Hepatocyte (in vitro differentiated cells): Measurements from ENCODE around the gene MYH6. TPM values are rescaled to one million over a fixed set of nuclear protein-coding genes. Genes with fewer than 3 reads are reported as not detected.

Source experiments
- DNase-seq: peaks from one replicate; pipeline ENCODE4 v3.0.0-alpha.2; 2016; ENCODE audit warnings: low spot score
- H2AFZ ChIP-seq: fragments of 200-600 bp; sonication (generic); 2 replicates; pipeline ENCODE4 v1.6.0; 2016; ENCODE audit warnings: antibody characterized with exemption, mild to moderate bottlenecking
- H3K27ac ChIP-seq: fragments of 200-600 bp; sonication (generic); 2 replicates; pipeline ENCODE4 v1.5.1; 2016; ENCODE audit warnings: mild to moderate bottlenecking
- H3K27me3 ChIP-seq: fragments of 200-600 bp; sonication (generic); 2 replicates; pipeline ENCODE4 v1.6.1; 2016
- H3K36me3 ChIP-seq: fragments of 200-600 bp; sonication (generic); replicated peaks from 2 replicates; pipeline ENCODE4 v1.5.1; 2016; ENCODE audit warnings: low read depth; ENCODE audit not compliant: insufficient read depth
- H3K4me1 ChIP-seq: fragments of 200-600 bp; sonication (generic); 2 replicates; pipeline ENCODE4 v1.5.1; 2016; ENCODE audit warnings: mild to moderate bottlenecking, moderate library complexity; ENCODE audit not compliant: insufficient read depth
- H3K4me2 ChIP-seq: fragments of 200-600 bp; sonication (generic); 2 replicates; pipeline ENCODE4 v1.6.0; 2016
- H3K4me3 ChIP-seq: fragments of 200-600 bp; sonication (generic); 2 replicates; pipeline ENCODE4 v1.5.1; 2016; ENCODE audit warnings: mild to moderate bottlenecking
- H3K79me2 ChIP-seq: fragments of 200-600 bp; sonication (generic); 2 replicates; pipeline ENCODE4 v1.6.0; 2017; ENCODE audit warnings: mild to moderate bottlenecking
- H3K9me2 ChIP-seq: fragments of 200-600 bp; sonication (generic); replicated peaks from 2 replicates; pipeline ENCODE4 v1.6.0; 2017; ENCODE audit warnings: mild to moderate bottlenecking; ENCODE audit not compliant: insufficient read depth
- H3K9me3 ChIP-seq: fragments of 200-600 bp; sonication (generic); 2 replicates; pipeline ENCODE4 v1.5.1; 2016; ENCODE audit warnings: low read depth, mild to moderate bottlenecking
- H4K20me1 ChIP-seq: fragments of 200-600 bp; sonication (generic); 2 replicates; pipeline ENCODE4 v1.6.0; 2016; ENCODE audit warnings: mild to moderate bottlenecking; ENCODE audit not compliant: insufficient read depth, poor library complexity, severe bottlenecking
- CTCF ChIP-seq: fragments of 200-600 bp; sonication (generic); IDR thresholded peaks from 2 replicates; pipeline ENCODE4 v1.5.1; 2016; ENCODE audit warnings: antibody characterized with exemption, mild to moderate bottlenecking; ENCODE audit not compliant: poor library complexity
- EZH2 ChIP-seq: fragments of 200-600 bp; sonication (generic); IDR thresholded peaks from 2 replicates; pipeline ENCODE4 v1.6.1; 2016; ENCODE audit warnings: antibody characterized with exemption, mild to moderate bottlenecking, borderline replicate concordance
- EZH2phosphoT487 ChIP-seq: fragments of 200-600 bp; sonication (generic); IDR thresholded peaks from one replicate; pipeline ENCODE4 v1.6.1; 2018; ENCODE audit warnings: antibody characterized with exemption, mild to moderate bottlenecking, low read depth, moderate library complexity; ENCODE audit not compliant: unreplicated experiment, severe bottlenecking
- WGBS: methylation state at CpG from one replicate; pipeline ENCODE4 v1.1.6; 2016; ENCODE audit warnings: low lambda C conversion rate; ENCODE audit errors: missing lambda C conversion rate; 5-methylcytosine and 5-hydroxymethylcytosine counted together
- polyA plus RNA-seq: library from polyadenylated mRNA; unstranded; fragments of >200 nt; fragmentation: Nextera tagmentation; extraction: Ambion mirVana; gene quantifications from 2 replicates; pipeline ENCODE4 v1.2.1, GENCODE V29; 2016
- total RNA-seq: library from RNA; depleted of rRNA; stranded (reverse); fragments of >200 nt; gene quantifications from 2 replicates; pipeline ENCODE4 v1.2.3, GENCODE V29; 2014

Gene MYH6
- total and polyA plus RNA-seq, 2 experiments from 2014 or later: 0.97 TPM; not detected in 1

GRCh38 chr14:23399136-23399535 is 8.9 kb downstream of the MYH6 start:
- no peak overlapping the region for H3K27ac ChIP-seq
- 87% methylated on average over 3 of the region's 3 CpGs for WGBS

GRCh38 chr14:23398348-23398747 is 9.7 kb downstream of the MYH6 start:
- no peaks in the 10 kb centered on the region for H3K36me3 ChIP-seq
- no peaks in the 10 kb centered on the region for H3K9me2 ChIP-seq
- H3K79me2 ChIP-seq: no peaks in the 10 kb centered on the region
- H3K27me3 ChIP-seq: no peaks in the 10 kb centered on the region
- H3K9me3 ChIP-seq: no peaks in the 10 kb centered on the region
- TF ChIP-seq EZH2 (no peak), EZH2phosphoT487 (no peak), CTCF (no peak)
- no peak overlapping the region for H3K27ac ChIP-seq
- no peak overlapping the region for H2AFZ ChIP-seq
- no peaks in the 10 kb centered on the region for H4K20me1 ChIP-seq
- no peak overlapping the region for H3K4me3 ChIP-seq
- H3K4me2 ChIP-seq: no peak overlapping the region
- DNase-seq: no peak
- 93% methylated on average over 4 of the region's 4 CpGs for WGBS
- H3K4me1 ChIP-seq: no peaks in the 10 kb centered on the region

More at GRCh38 chr14:23399136-23399535, 8.9 kb downstream of the MYH6 start:
- H3K9me2 ChIP-seq: no peaks in the 10 kb centered on the region
- no peak overlapping the region for H3K4me3 ChIP-seq
- no peak overlapping the region for H2AFZ ChIP-seq
- no peaks in the 10 kb centered on the region for H3K4me1 ChIP-seq
- H3K9me3 ChIP-seq: no peaks in the 10 kb centered on the region
- H3K27me3 ChIP-seq: no peaks in the 10 kb centered on the region
- no peak for DNase-seq
- H3K79me2 ChIP-seq: no peaks in the 10 kb centered on the region
- H3K36me3 ChIP-seq: no peaks in the 10 kb centered on the region
- TF ChIP-seq CTCF (no peak), EZH2 (no peak), EZH2phosphoT487 (no peak)
- no peak overlapping the region for H3K4me2 ChIP-seq
- no peaks in the 10 kb centered on the region for H4K20me1 ChIP-seq

GRCh38 chr14:23396781-23397407 is 11.2 kb downstream of the MYH6 start:
- TF ChIP-seq EZH2phosphoT487: no peak
- TF ChIP-seq CTCF: no peak
- TF ChIP-seq EZH2: no peak
- no peak for DNase-seq
- no peak overlapping the region for H2AFZ ChIP-seq
- H3K36me3 ChIP-seq: no peaks in the 10 kb centered on the region
- 96% methylated on average over 10 of the region's 10 CpGs for WGBS
- H3K27ac ChIP-seq: no peak overlapping the region
- no peaks in the 10 kb centered on the region for H3K9me3 ChIP-seq
- no peaks in the 10 kb centered on the region for H3K27me3 ChIP-seq
- H3K4me2 ChIP-seq: no peak overlapping the region
- no peaks in the 10 kb centered on the region for H3K79me2 ChIP-seq
- no peak overlapping the region for H3K4me3 ChIP-seq
- no peaks in the 10 kb centered on the region for H4K20me1 ChIP-seq
- H3K9me2 ChIP-seq: no peaks in the 10 kb centered on the region
- no peaks in the 10 kb centered on the region for H3K4me1 ChIP-seq
